H9 (cell line): ENCODE results near the gene HORMAD1. TPM values are rescaled to one million over a fixed set of nuclear protein-coding genes. Genes with fewer than 3 reads are reported as not detected.

Source experiments
- DNase-seq: peaks from one replicate; pipeline ENCODE4 v3.0.0-alpha.2; 2017
- H2AFZ ChIP-seq: one replicate; pipeline ENCODE4 v1.6.1; 2013; ENCODE audit warnings: mild to moderate bottlenecking, low read length, control low read depth, moderate library complexity
- H2AK5ac ChIP-seq: 2 replicates; pipeline ENCODE4 v1.6.1; 2013; ENCODE audit warnings: low read length, control low read depth, mixed read lengths; ENCODE audit not compliant: insufficient read length
- H2BK120ac ChIP-seq: one replicate; pipeline ENCODE4 v1.6.1; 2013; ENCODE audit warnings: low read depth, mild to moderate bottlenecking, low read length, control low read depth, inconsistent platforms; ENCODE audit not compliant: poor library complexity, severe bottlenecking
- H2BK12ac ChIP-seq: 2 replicates; pipeline ENCODE4 v1.6.1; 2013; ENCODE audit warnings: low read length, control low read depth, mixed read lengths, low read depth; ENCODE audit not compliant: insufficient read length
- H2BK15ac ChIP-seq: 2 replicates; pipeline ENCODE4 v1.6.1; 2013; ENCODE audit warnings: low read depth, low read length, control low read depth
- H2BK20ac ChIP-seq: one replicate; pipeline ENCODE4 v1.6.1; 2013; ENCODE audit warnings: low read depth, mild to moderate bottlenecking, low read length, control low read depth, inconsistent platforms; ENCODE audit not compliant: poor library complexity, severe bottlenecking
- H2BK5ac ChIP-seq: 2 replicates; pipeline ENCODE4 v1.6.1; 2013; ENCODE audit warnings: low read length, control low read depth, mixed read lengths; ENCODE audit not compliant: insufficient read length
- H3K14ac ChIP-seq: 2 replicates; pipeline ENCODE4 v1.6.1; 2013; ENCODE audit warnings: low read length, control low read depth; ENCODE audit not compliant: insufficient read depth
- H3K18ac ChIP-seq: 2 replicates; pipeline ENCODE4 v1.6.1; 2013; ENCODE audit warnings: low read depth, mild to moderate bottlenecking, mixed read lengths, low read length, control low read depth; ENCODE audit not compliant: insufficient read length
- H3K23ac ChIP-seq: 2 replicates; pipeline ENCODE4 v1.6.1; 2013; ENCODE audit warnings: low read length, control low read depth, mixed read lengths, low read depth; ENCODE audit not compliant: insufficient read length
- H3K23me2 ChIP-seq: 2 replicates; pipeline ENCODE4 v1.6.1; 2013; ENCODE audit warnings: low read depth, mild to moderate bottlenecking, mixed read lengths, low read length, control low read depth; ENCODE audit not compliant: insufficient read length, poor library complexity, severe bottlenecking
- H3K27ac ChIP-seq: 2 replicates; pipeline ENCODE4 v1.5.1; 2013; ENCODE audit warnings: low read length, control low read depth, mixed read lengths, low read depth; ENCODE audit not compliant: insufficient read length
- H3K27me3 ChIP-seq: 2 replicates; pipeline ENCODE4 v1.6.1; 2013; ENCODE audit warnings: low read length, control low read depth, inconsistent platforms; ENCODE audit not compliant: insufficient read depth
- H3K4ac ChIP-seq: 2 replicates; pipeline ENCODE4 v1.6.1; 2013; ENCODE audit warnings: low read depth, mild to moderate bottlenecking, control low read depth, inconsistent platforms, low read length, moderate library complexity
- H3K4me1 ChIP-seq: 2 replicates; pipeline ENCODE4 v1.6.1; 2013; ENCODE audit warnings: low read length, control low read depth, inconsistent platforms; ENCODE audit not compliant: insufficient read depth
- H3K4me2 ChIP-seq: 2 replicates; pipeline ENCODE4 v1.6.1; 2013; ENCODE audit warnings: low read length, control low read depth, mixed read lengths; ENCODE audit not compliant: insufficient read length, insufficient read depth
- H3K56ac ChIP-seq: 2 replicates; pipeline ENCODE4 v1.6.1; 2013; ENCODE audit warnings: low read depth, mild to moderate bottlenecking, mixed read lengths, low read length, control low read depth; ENCODE audit not compliant: insufficient read length
- H3K79me1 ChIP-seq: 2 replicates; pipeline ENCODE4 v1.6.1; 2013; ENCODE audit warnings: low read depth, mild to moderate bottlenecking, moderate library complexity, low read length, control low read depth, inconsistent platforms; ENCODE audit not compliant: insufficient read depth, poor library complexity, severe bottlenecking
- H3K79me2 ChIP-seq: 2 replicates; pipeline ENCODE4 v1.6.1; 2013; ENCODE audit warnings: low read length, control low read depth, inconsistent platforms; ENCODE audit not compliant: insufficient read depth
- H3K9ac ChIP-seq: 2 replicates; pipeline ENCODE4 v1.6.1; 2013; ENCODE audit warnings: low read length, control low read depth, mixed read lengths; ENCODE audit not compliant: insufficient read length; ENCODE audit errors: extremely low read depth
- H3K9me3 ChIP-seq: one replicate; pipeline ENCODE4 v1.6.1; 2013; ENCODE audit warnings: low read depth, low read length, inconsistent platforms; ENCODE audit not compliant: control insufficient read depth
- H3T11ph ChIP-seq: one replicate; pipeline ENCODE4 v1.6.1; 2013; ENCODE audit warnings: mild to moderate bottlenecking, low read length, control low read depth, inconsistent platforms
- H4K20me1 ChIP-seq: one replicate; pipeline ENCODE4 v1.6.1; 2013; ENCODE audit not compliant: control insufficient read depth, insufficient read length, insufficient read depth
- H4K5ac ChIP-seq: 2 replicates; pipeline ENCODE4 v1.6.1; 2013; ENCODE audit warnings: low read depth, mild to moderate bottlenecking, mixed read lengths, low read length, control low read depth; ENCODE audit not compliant: insufficient read length
- H4K8ac ChIP-seq: replicated peaks from 2 replicates; pipeline ENCODE4 v1.6.1; 2013; ENCODE audit warnings: low read length, control low read depth, mixed read lengths, low read depth; ENCODE audit not compliant: insufficient read length
- H4K91ac ChIP-seq: 2 replicates; pipeline ENCODE4 v1.6.1; 2013; ENCODE audit warnings: low read depth, mild to moderate bottlenecking, moderate library complexity, mixed read lengths, low read length, control low read depth; ENCODE audit not compliant: insufficient read length
- H3K27ac Mint-ChIP-seq, 3 experiments: 2 replicates in 2 of 3; 3 replicates in 1 of 3; pipeline ENCODE4 v1.8.0; 2020 to 2021; ENCODE audit warnings: mixed read lengths in 3 of 3, mild to moderate bottlenecking in 1 of 3, moderate library complexity in 1 of 3
- H3K27me3 Mint-ChIP-seq: 2 replicates; pipeline ENCODE4 v1.8.0; 2021; ENCODE audit warnings: low read depth, mild to moderate bottlenecking, moderate library complexity, mixed read lengths
- H3K36me3 Mint-ChIP-seq, 3 experiments: 2 replicates in 2 of 3; 3 replicates in 1 of 3; pipeline ENCODE4 v1.8.0; 2020 to 2021; ENCODE audit warnings: low read depth in 3 of 3, mixed read lengths in 3 of 3; ENCODE audit not compliant: insufficient read depth in 1 of 3
- H3K4me1 Mint-ChIP-seq, 2 experiments: 2 replicates each; pipeline ENCODE4 v1.8.0; 2020; ENCODE audit warnings: mixed read lengths in 2 of 2
- H3K4me3 Mint-ChIP-seq, 2 experiments: 2 replicates in 1 of 2; 3 replicates in 1 of 2; pipeline ENCODE4 v1.8.0; 2020 to 2021; ENCODE audit warnings: mild to moderate bottlenecking in 2 of 2, mixed read lengths in 2 of 2, moderate library complexity in 1 of 2
- H3K9me3 Mint-ChIP-seq, 2 experiments: 2 replicates in 1 of 2; 3 replicates in 1 of 2; pipeline ENCODE4 v1.8.0; 2020; ENCODE audit warnings: mild to moderate bottlenecking in 2 of 2, mixed read lengths in 2 of 2, moderate library complexity in 1 of 2
- CTCF ChIP-seq: fragments of 200-600 bp; sonication (generic); conservative IDR thresholded peaks from 3 replicates; pipeline ENCODE4 v1.8.0; 2021; ENCODE audit warnings: antibody characterized with exemption, mild to moderate bottlenecking
- WGBS: extraction: QIAGEN DNeasy Blood & Tissue Kit; methylation state at CpG from one replicate; pipeline ENCODE4 v1.1.7; 2013; ENCODE audit warnings: missing lambda C conversion rate, low lambda C conversion rate, mixed read lengths; ENCODE audit not compliant: insufficient read length; ENCODE audit errors: extremely low coverage; 5-methylcytosine and 5-hydroxymethylcytosine counted together
- total RNA-seq: library from RNA; stranded (reverse); gene quantifications from 2 replicates; pipeline ENCODE4 v1.2.1, GENCODE V29; 2021

The HORMAD1 gene
- total RNA-seq, 1 experiment from 2014 or later: not detected

GRCh38 chr1:150751443-150751842 lies 30.7 kb upstream of the HORMAD1 start:
- Histone ChIP-seq H3K4me1 (no peaks in the 10 kb centered on the region), H3K79me2 (no peaks in the 10 kb centered on the region), H3K14ac (no peak overlapping the region), H3K9ac (no peak overlapping the region), H3K23me2 (no peaks in the 10 kb centered on the region), H4K20me1 (no peaks in the 10 kb centered on the region), H3K18ac (no peak overlapping the region), H2BK20ac (no peak overlapping the region), H3K56ac (no peak overlapping the region), H3K79me1 (no peaks in the 10 kb centered on the region), H2BK120ac (no peak overlapping the region), H3K9me3 (no peaks in the 10 kb centered on the region), H4K8ac (no peak overlapping the region), H4K5ac (no peak overlapping the region), H3K27ac (no peak overlapping the region), H3T11ph (no peak overlapping the region), H2BK5ac (no peak overlapping the region), H3K23ac (no peak overlapping the region), H2AK5ac (no peak overlapping the region), H2BK12ac (no peak overlapping the region), H3K4me2 (no peak overlapping the region), H4K91ac (no peak overlapping the region), H3K27me3 (peaks cover 2% of the 10 kb centered on the region; the same call in 1 of the 2 replicates), H2AFZ (no peak overlapping the region), H2BK15ac (no peak overlapping the region), H3K4ac (no peak overlapping the region)
- Mint-ChIP-seq H3K4me1 (no peaks in the 10 kb centered on the region), H3K4me3 (no peak overlapping the region), H3K36me3 (no peaks in the 10 kb centered on the region), H3K9me3 (no peaks in the 10 kb centered on the region), H3K27ac (0 out of 7 replicates have a peak overlapping the region, but pooled peaks of 1 of the 3 experiments have one; percentile 21), H3K27me3 (no peaks in the 10 kb centered on the region)
- TF ChIP-seq CTCF: no peak
- no peak for DNase-seq
- no CpG with 5 or more reads among the region's 6 CpGs for WGBS
